Pancreas (tissue), 10 donors: Measurements from ENCODE around the gene NSD1. TPM values are rescaled to one million over a fixed set of nuclear protein-coding genes. Genes with fewer than 3 reads are reported as not detected.

Experiments
- ATAC-seq, 4 donors: fragments of 200-7000 bp; cut with Tn5 transposase; one replicate each; pipeline versions ENCODE4 v1.8.0 to v1.9.1; 2020; ENCODE audit warnings: mild to moderate bottlenecking in 4 of 4, moderate library complexity in 4 of 4
- DNase-seq, 6 donors: peaks; one replicate each; pipeline ENCODE4 v3.0.0-alpha.2; 2020
- FAIRE-seq: peaks from 2 replicates; lab custom pipeline; 2012; peaks lifted over from hg19 to GRCh38; lab: Jason Lieb, UNC
- H3K27ac ChIP-seq, 4 donors: fragments of 200-600 bp; sonication (generic); 1 replicate in 3 of 4; 2 replicates in 1 of 4; pipeline versions ENCODE4 v1.5.0 to v1.8.0; 2020
- H3K27me3 ChIP-seq, 4 donors: fragments of 200-600 bp; one replicate each; pipeline ENCODE4 v1.8.0; 2021
- H3K36me3 ChIP-seq, 3 donors: fragments of 200-600 bp; sonication (generic) in 1 of 3; one replicate each; pipeline versions ENCODE4 v1.5.0 to v1.8.0; 2020 to 2021
- H3K4me1 ChIP-seq, 3 donors: fragments of 200-600 bp; one replicate each; pipeline ENCODE4 v1.8.0; 2021
- H3K4me3 ChIP-seq, 4 donors: fragments of 200-600 bp; sonication (generic) in 2 of 4; one replicate each; pipeline versions ENCODE4 v1.5.0 to v1.8.0; 2020 to 2021
- H3K9me3 ChIP-seq, 4 donors: fragments of 200-600 bp; one replicate each; pipeline ENCODE4 v1.8.0; 2021
- WGBS, 2 donors: extraction: QIAGEN DNeasy Blood & Tissue Kit; methylation state at CpG; one replicate each; pipeline ENCODE4 v1.1.7; 2013; 5-methylcytosine and 5-hydroxymethylcytosine counted together
- intact Hi-C, 3 donors: fragments of 100-400 bp; cut with DNase I; formaldehyde crosslinking; loops; one replicate each; pipeline versions ENCODE4 v1.11.1 to v1.14.2; 2022
- polyA plus RNA-seq, 2 donors: library from polyadenylated mRNA; stranded (reverse); fragments of 200-250 nt; gene quantifications; one replicate each; pipeline ENCODE4 v1.2.3, GENCODE V29; 2013
- total RNA-seq, 6 donors: library from RNA; stranded (reverse); fragmentation: NEBNext Ultra II Directional in 4 of 6; extraction: Animal tissue kit (Norgen Biotek cat#: 25700) in 4 of 6; gene quantifications; one replicate each; pipeline versions ENCODE4 v1.2.1 to v1.2.4, GENCODE V29; 2021 to 2023
- TF ChIP-seq, protein P1 (sequence below), 4 donors: fragments of 200-600 bp; sonication (generic) in 3 of 4; IDR thresholded peaks; one replicate each; pipeline versions ENCODE4 v1.5.0 to v1.8.0; 2021; ENCODE audit warnings: antibody characterized with exemption in 4 of 4
- donor health status: healthy with polysubstance abuse.
- donor health status: DM: no; HTN: no; CAD: no; lungs with moderate emphysema.
- donor health status: DM: no; HTN: no; CAD: no.
- donor health status: control.
- donor health status: control.
- donor health status: Bipolar disorder and iron deficiency.
- donor health status: DM: yes; HTN: yes; CAD: no.
- donor health status: DM: no; HTN: no; CAD: no.
- donor health status: DM: no; HTN: no; CAD: no.
- donor health status: DM: yes; HTN: yes; CAD: no.

Gene NSD1
- total and polyA plus RNA-seq, 8 donors, result 6.9 to 51.2 (median 33.5) TPM

DNA sequence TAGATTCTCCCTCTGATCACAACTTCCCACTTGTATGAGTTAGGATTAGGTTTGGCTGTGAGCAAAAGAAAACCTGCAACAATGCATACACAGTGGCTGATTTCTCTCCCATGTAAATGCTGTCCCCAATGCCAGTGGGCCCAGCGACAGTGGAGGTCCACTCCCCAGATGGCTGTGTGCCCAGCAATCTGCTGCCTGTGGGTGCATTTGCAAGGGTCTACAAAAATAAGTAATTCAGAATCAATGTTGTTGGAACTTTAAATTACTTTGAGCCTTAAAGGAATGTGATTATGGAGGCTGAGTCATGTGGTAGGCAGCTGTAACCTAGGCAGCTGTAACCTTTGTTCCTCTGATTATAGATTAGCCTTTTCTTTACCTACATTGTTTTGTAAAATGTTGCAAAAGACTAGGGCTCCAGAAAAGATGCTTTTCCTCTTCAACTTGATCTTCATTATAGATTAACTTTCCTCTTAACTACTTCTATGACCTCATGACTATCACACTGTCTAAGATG lies 192.4 kb downstream of the NSD1 start:
- FAIRE-seq (no peak), DNase-seq (peak in 1 of 6 donors; percentile 30), ATAC-seq (peak; percentile 54 to 64 (median 57))
- H3K27me3 ChIP-seq, result no peaks in the 10 kb centered on the region
- 30 to 35% methylated on average over 1 of the region's 1 CpG for WGBS, 2 donors
- peaks cover 0 to 3% (median 0%) of the 10 kb centered on the region in 3 donors for H3K36me3 ChIP-seq
- peaks cover 5 to 25% (median 24%) of the 10 kb centered on the region in 3 donors for H3K4me1 ChIP-seq
- no peak overlapping the region for H3K4me3 ChIP-seq
- TF ChIP-seq, protein P1, sequence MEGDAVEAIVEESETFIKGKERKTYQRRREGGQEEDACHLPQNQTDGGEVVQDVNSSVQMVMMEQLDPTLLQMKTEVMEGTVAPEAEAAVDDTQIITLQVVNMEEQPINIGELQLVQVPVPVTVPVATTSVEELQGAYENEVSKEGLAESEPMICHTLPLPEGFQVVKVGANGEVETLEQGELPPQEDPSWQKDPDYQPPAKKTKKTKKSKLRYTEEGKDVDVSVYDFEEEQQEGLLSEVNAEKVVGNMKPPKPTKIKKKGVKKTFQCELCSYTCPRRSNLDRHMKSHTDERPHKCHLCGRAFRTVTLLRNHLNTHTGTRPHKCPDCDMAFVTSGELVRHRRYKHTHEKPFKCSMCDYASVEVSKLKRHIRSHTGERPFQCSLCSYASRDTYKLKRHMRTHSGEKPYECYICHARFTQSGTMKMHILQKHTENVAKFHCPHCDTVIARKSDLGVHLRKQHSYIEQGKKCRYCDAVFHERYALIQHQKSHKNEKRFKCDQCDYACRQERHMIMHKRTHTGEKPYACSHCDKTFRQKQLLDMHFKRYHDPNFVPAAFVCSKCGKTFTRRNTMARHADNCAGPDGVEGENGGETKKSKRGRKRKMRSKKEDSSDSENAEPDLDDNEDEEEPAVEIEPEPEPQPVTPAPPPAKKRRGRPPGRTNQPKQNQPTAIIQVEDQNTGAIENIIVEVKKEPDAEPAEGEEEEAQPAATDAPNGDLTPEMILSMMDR (IDR thresholded peaks at IDR 0.05), result no peak
- H3K9me3 ChIP-seq, result no peaks in the 10 kb centered on the region
- intact Hi-C loops, result no loop called here
- H3K27ac ChIP-seq, result peak overlapping the region in 3 of 4 donors; percentile 11 to 39 (median 28)

DNA sequence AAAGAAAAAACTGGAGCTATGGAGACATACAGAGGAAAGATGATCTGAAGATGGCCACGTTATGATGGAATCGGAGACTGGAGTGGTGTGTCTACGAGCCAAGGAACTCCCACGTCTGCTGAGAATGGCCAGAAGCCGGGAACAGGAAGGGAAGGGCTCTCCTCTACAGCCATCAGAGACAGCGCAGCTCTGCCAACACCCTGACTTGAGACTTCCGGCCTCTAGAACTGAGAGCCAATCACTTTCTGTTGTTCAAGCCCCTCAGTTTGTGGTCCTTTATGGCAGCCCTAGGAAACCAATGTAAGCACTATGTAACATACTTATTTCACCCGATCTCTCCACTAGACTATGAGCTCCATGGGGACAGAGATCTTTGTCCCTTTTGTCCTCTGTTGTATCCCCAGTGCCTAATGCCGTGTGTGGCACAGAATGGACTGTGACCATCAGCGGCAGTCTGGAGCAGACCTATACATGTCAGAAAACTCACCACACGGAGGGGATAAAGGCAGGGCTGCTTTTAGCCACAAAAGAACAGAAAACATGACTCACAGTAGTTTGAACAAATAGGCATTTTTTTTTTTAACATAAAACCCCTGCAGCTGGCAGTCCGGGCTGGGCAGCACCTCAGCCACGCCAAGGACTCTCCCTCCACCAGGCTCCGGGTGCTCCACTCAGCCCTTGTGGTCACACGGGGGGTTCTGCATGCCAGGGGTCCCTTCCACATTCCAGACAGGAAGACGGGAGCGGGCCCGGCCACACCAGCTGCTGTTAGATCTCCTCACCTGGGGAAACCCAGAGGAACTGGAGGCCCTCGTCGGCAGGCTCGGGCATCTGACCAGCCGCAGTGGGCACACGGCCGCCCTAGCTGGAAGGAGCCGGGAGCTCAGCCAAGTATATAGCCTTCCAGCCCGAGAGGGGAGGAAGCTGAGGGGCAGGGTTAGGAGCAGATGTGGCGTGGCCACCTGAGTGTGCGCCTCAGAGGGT lies 194.3 kb downstream of the NSD1 start:
- H3K4me1 ChIP-seq, result peaks cover 5 to 25% (median 24%) of the 10 kb centered on the region in 3 donors
- H3K36me3 ChIP-seq, result peaks cover 0 to 10% (median 3%) of the 10 kb centered on the region in 3 donors
- WGBS, 2 donors, result 56 to 70% methylated on average over 28 of the region's 28 CpGs
- no peaks in the 10 kb centered on the region for H3K9me3 ChIP-seq
- no peaks in the 10 kb centered on the region for H3K27me3 ChIP-seq
- H3K4me3 ChIP-seq, result no peak overlapping the region
- ATAC-seq, result peak; percentile 21 to 49 (median 38)
- peak in 5 of 6 donors; percentile 51 to 75 (median 57) for DNase-seq
- no peak for FAIRE-seq
- TF ChIP-seq, protein P1 (IDR thresholded peaks at IDR 0.05), result no peak
- intact Hi-C loops, result loop anchor here in 1 of 3 donors (2.0 kb wide), 1 partner anchor 17 kb away; no protein-coding TSS in a partner anchor
- peak overlapping the region; percentile 37 to 54 (median 46) for H3K27ac ChIP-seq

DNA sequence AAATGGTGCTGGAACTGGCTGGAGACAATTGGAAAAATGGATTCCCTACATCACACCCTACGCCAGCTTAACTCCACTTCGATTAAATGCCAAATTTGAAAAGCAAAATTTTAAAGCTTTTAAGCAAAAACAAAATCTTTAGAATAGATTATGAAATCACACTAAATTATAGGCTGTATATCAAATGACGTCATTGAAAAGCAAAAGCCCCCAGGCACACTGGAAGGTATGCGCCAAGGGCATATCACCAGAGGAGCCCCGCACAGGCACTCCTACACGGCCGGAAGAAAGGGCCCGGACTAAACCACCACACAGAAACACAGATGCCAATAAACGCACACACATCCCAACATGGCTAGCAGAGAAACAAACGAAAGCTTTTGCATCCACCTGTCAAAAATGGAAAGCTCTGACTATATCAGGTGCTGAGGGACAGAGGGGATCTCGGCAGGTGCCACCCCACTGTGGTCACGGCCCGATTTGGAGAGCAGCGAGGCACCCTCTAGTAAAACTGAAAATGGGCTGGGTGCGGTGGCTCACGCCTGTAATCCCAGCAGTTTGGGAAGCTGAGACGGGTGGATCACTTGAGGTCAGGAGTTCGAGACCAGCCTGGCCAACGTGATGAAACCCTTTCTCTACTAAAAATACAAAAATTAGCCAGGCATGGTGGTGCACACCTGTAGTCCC lies 195.1 kb downstream of the NSD1 start:
- peak in 1 of 6 donors; percentile 25 for DNase-seq
- Histone ChIP-seq H3K27me3 (no peaks in the 10 kb centered on the region), H3K4me3 (no peak overlapping the region), H3K4me1 (peaks cover 5 to 25% (median 24%) of the 10 kb centered on the region in 3 donors), H3K27ac (peak overlapping the region in 3 of 4 donors; percentile 41 to 54 (median 52)), H3K36me3 (peaks cover 0 to 19% (median 8%) of the 10 kb centered on the region in 3 donors), H3K9me3 (no peaks in the 10 kb centered on the region)
- intact Hi-C loops, result loop anchor here in 1 of 3 donors (2.0 kb wide), 1 partner anchor 16 kb away; no protein-coding TSS in a partner anchor
- no peak for ATAC-seq
- WGBS, 2 donors, result 89 to 92% methylated on average over 19 of the region's 19 CpGs
- FAIRE-seq, result no peak
- TF ChIP-seq, protein P1 (IDR thresholded peaks at IDR 0.05), result no peak

DNA sequence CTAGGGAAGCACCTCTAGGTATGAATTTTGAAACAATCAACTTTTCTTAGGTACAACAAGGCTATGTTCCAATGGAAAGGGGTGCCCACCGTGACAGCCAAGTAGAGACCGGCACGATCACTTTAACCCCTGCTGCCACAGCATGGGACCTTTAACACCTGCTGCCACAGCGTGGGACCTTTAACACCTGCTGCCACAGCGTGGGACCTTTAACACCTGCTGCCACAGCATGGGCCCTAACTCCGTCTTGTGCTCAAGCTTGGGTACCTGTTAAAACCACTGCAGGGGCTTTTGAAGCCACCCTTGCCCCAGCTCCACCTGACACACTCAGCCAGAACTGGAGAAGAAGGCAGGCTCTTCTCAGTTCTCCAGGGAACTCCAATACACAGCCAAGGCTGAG lies 196.3 kb downstream of the NSD1 start:
- Histone ChIP-seq H3K4me1 (peaks cover 5 to 25% (median 24%) of the 10 kb centered on the region in 3 donors), H3K27ac (peak overlapping the region in 2 of 4 donors; percentile 16 to 33), H3K27me3 (no peaks in the 10 kb centered on the region), H3K9me3 (no peaks in the 10 kb centered on the region), H3K4me3 (no peak overlapping the region), H3K36me3 (peaks cover 0 to 31% (median 20%) of the 10 kb centered on the region in 3 donors)
- intact Hi-C loops, result loop anchor here in 1 of 3 donors (2.0 kb wide), 1 partner anchor 15 kb away; no protein-coding TSS in a partner anchor
- TF ChIP-seq, protein P1 (IDR thresholded peaks at IDR 0.05), result no peak
- 49% methylated on average over 6 of the region's 6 CpGs for WGBS, 2 donors
- DNase-seq, result peak in 4 of 6 donors; percentile 58 to 74 (median 64)
- FAIRE-seq, result no peak
- ATAC-seq, result peak; percentile 8 to 54 (median 44)
